Osteocyte (in vitro differentiated cells): Measurements from ENCODE around the gene OPRL1. TPM values are rescaled to one million over a fixed set of nuclear protein-coding genes. Genes with fewer than 3 reads are reported as not detected.

Experiments
- DNase-seq: peaks from one replicate; pipeline ENCODE4 v3.0.0; 2021; ENCODE audit warnings: mixed read lengths; ENCODE audit not compliant: unreplicated experiment; ENCODE audit errors: extremely low spot score
- H3K27ac Mint-ChIP-seq: one replicate; pipeline ENCODE4 v1.8.0; 2021; ENCODE audit warnings: mild to moderate bottlenecking, mixed read lengths; ENCODE audit not compliant: unreplicated experiment
- H3K27me3 Mint-ChIP-seq: one replicate; pipeline ENCODE4 v1.8.0; 2021; ENCODE audit warnings: mixed read lengths; ENCODE audit not compliant: unreplicated experiment
- H3K36me3 Mint-ChIP-seq: one replicate; pipeline ENCODE4 v1.8.0; 2021; ENCODE audit warnings: mixed read lengths; ENCODE audit not compliant: unreplicated experiment
- H3K4me1 Mint-ChIP-seq: one replicate; pipeline ENCODE4 v1.8.0; 2021; ENCODE audit warnings: mixed read lengths; ENCODE audit not compliant: unreplicated experiment
- H3K4me3 Mint-ChIP-seq: one replicate; pipeline ENCODE4 v1.8.0; 2021; ENCODE audit warnings: mild to moderate bottlenecking, moderate library complexity, mixed read lengths; ENCODE audit not compliant: unreplicated experiment
- H3K9me3 Mint-ChIP-seq: one replicate; pipeline ENCODE4 v1.8.0; 2021; ENCODE audit warnings: mixed read lengths; ENCODE audit not compliant: unreplicated experiment
- total RNA-seq: library from RNA; stranded (reverse); gene quantifications from 2 replicates; pipeline ENCODE4 v1.2.1, GENCODE V29; 2021
- TF ChIP-seq, protein P1 (sequence below): fragments of 200-600 bp; sonication (generic); IDR thresholded peaks from 2 replicates; pipeline ENCODE4 v1.5.0; 2021; ENCODE audit warnings: antibody characterized with exemption, mild to moderate bottlenecking, moderate library complexity

The OPRL1 gene
- total RNA-seq, 1 donor from 2014 or later, result 2.1 TPM

DNA sequence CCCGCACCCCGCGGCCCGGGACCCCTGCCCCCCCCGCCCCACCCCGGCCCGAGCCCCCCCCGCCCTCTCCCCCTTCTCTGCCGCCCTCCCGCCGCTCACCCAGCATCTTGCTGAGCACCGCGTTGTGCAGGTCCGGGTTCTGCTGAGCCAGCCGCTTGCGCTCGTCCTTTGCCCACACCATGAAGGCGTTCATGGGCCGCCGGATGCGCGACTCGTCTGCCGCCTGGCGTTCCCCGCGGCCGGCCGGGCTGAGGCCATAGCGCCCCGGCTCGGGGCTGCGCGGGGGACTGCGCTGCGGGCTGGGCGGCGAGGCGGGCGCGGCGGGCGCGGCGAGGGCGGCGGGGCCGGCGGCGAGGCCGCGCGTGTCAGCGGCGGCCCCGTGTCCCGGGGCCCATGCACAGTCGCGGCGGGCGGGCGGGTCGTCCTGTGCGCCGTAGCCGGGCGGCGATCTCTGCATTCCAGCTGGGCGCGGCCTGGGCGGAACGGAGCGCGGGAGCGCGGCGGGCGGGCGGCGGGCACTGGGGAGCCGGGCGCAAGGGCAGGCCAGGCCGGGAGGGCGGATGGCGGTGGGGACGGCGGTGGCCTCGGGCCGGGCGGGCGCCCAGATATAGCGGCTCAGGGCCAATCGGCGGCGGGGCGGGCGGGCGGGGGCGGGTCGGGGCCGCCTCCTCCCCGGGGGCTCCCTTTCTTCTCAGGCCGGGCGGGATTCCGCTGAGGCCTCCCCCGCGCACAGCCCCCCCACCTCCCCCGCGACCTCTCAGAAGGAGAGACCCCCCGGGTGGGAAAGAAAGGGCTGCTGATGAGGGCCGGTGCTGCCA, 30.6 kb upstream of the OPRL1 start, which contains the start of gene SOX18:
Gene SOX18, minus strand, starts transcription at position 580 of the 818 bp plus-strand sequence. Its CDS starts 123 bp downstream, at position 457.
- peaks cover 35% of the 10 kb centered on the region for H3K4me1 Mint-ChIP-seq
- H3K27ac Mint-ChIP-seq, result no peak within 1 kb of the TSS
- H3K36me3 Mint-ChIP-seq, result no peaks in the 10 kb centered on the region
- H3K27me3 Mint-ChIP-seq, result no peaks in the 10 kb centered on the region
- H3K4me3 Mint-ChIP-seq, result peak within 1 kb of the TSS; percentile 67
- TF ChIP-seq, protein P1, sequence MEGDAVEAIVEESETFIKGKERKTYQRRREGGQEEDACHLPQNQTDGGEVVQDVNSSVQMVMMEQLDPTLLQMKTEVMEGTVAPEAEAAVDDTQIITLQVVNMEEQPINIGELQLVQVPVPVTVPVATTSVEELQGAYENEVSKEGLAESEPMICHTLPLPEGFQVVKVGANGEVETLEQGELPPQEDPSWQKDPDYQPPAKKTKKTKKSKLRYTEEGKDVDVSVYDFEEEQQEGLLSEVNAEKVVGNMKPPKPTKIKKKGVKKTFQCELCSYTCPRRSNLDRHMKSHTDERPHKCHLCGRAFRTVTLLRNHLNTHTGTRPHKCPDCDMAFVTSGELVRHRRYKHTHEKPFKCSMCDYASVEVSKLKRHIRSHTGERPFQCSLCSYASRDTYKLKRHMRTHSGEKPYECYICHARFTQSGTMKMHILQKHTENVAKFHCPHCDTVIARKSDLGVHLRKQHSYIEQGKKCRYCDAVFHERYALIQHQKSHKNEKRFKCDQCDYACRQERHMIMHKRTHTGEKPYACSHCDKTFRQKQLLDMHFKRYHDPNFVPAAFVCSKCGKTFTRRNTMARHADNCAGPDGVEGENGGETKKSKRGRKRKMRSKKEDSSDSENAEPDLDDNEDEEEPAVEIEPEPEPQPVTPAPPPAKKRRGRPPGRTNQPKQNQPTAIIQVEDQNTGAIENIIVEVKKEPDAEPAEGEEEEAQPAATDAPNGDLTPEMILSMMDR, result no peak
- H3K9me3 Mint-ChIP-seq, result no peaks in the 10 kb centered on the region
- no peak for DNase-seq

DNA sequence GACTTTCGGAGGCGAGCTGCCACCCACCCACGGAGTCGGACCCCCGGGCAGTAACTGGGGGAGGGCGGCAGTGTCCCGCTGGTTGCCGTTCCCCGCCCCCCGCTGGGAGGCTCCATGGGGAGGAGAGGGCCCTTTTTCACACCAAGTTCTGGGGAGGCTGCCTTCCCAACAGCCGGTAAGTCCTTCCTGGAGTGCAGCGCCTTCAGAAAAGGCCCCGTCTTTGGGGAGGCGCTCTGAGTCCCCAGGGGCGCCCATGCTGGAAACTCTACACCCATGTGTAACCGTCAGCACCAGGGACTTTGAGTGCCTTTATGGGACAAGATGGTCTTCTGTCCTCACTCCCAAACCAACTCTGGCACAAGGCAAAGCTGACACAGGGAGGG, 30.0 kb upstream of the OPRL1 start:
- H3K4me1 Mint-ChIP-seq, result peaks cover 33% of the 10 kb centered on the region
- H3K9me3 Mint-ChIP-seq, result no peaks in the 10 kb centered on the region
- DNase-seq, result no peak
- TF ChIP-seq, protein P1, result no peak
- peak overlapping the region; percentile 50 for H3K4me3 Mint-ChIP-seq
- H3K36me3 Mint-ChIP-seq, result no peaks in the 10 kb centered on the region
- no peak overlapping the region for H3K27ac Mint-ChIP-seq
- no peaks in the 10 kb centered on the region for H3K27me3 Mint-ChIP-seq

DNA sequence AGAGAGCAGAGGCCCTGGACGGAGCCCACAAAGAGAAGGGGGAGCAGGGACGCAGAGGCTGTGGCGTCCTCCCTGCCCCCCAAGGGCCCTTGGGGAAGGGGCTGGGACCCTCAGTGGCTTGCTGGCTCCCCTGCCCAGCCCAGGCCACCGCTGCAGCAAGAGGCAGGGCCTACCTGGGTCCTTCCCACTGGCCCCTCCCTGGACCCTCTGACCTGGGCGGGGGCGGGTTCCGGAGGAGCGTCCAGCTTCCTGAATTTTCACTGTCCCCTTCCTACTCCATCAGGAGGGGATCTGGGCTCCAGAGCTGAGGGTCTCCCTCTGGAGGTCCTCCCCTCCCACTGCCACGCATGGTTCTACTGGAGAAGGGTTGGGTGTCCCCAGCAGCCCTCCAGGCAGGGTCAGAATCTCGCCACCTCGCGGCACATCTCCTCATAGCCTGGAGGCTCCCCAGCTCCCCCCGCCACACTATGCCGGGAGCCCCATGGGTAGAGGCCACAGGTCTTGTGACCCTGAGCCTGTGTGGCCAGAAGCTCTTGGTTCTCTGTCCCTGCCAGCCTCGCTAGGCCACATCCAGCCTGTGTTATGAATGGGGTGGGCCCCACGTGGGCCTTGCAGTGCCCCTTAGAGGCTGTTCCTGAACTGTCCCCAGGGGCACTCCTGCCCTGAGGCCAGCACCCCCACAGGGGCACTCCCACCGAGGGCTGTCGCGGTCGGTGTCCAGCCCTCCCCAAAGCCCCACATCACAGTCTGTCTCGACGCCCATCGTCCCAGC, 29.4 kb upstream of the OPRL1 start:
- Mint-ChIP-seq H3K36me3 (no peaks in the 10 kb centered on the region), H3K4me1 (peaks cover 33% of the 10 kb centered on the region), H3K9me3 (no peaks in the 10 kb centered on the region), H3K4me3 (peak overlapping the region; percentile 44), H3K27me3 (no peaks in the 10 kb centered on the region), H3K27ac (no peak overlapping the region)
- no peak for DNase-seq
- TF ChIP-seq, protein P1, result no peak

DNA sequence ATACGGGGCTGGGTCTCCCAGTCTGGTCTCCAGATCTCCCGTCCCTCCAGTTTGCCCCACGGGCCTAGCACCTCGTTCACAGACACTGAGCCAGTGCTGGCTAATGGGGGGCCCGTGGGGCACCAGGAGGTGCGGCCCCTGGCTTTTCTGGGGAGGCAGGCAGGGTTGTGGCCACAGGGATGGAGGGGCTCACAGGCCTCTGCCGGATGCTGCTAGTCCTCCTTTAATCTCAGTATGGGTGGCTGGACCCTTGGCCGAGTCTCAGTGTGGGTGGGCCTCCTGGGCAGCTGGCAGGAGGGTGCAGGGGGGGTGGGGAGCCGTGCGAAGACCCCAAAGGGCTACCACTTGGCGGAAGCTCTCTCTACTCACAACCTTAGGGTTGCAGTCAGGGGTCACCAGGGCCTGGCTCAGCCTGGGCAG, 28.8 kb upstream of the OPRL1 start:
- TF ChIP-seq, protein P1, result no peak
- H3K36me3 Mint-ChIP-seq, result no peaks in the 10 kb centered on the region
- H3K27ac Mint-ChIP-seq, result no peak overlapping the region
- H3K27me3 Mint-ChIP-seq, result no peaks in the 10 kb centered on the region
- H3K4me3 Mint-ChIP-seq, result no peak overlapping the region
- no peak for DNase-seq
- no peaks in the 10 kb centered on the region for H3K9me3 Mint-ChIP-seq
- H3K4me1 Mint-ChIP-seq, result peaks cover 33% of the 10 kb centered on the region
